Measurements from ENCODE around the gene FLYWCH1.
A peak's percentile ranks its signal among the peaks of the same experiment; 100 is the strongest.

Gene FLYWCH1

DNA sequence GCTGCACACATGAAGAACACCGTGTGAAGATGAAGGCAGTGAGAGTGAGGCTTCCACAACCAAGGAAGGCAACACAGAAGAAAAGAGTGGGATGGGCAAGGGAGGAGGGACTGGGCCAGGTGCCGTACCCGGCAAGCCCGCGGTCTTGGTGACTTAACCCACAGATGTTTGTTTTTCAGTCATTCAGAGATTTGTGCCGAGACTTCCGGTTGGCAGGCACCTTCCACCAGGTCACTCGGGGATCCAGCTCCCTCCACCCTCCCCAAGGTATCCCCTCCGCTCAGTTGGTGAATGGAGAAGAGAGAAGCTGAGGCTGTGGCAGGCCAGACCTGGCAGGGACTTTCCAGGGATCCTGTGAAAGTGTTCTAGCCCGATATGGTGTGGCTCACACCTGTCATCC, 47.5 kb downstream of the FLYWCH1 start:
- no peak for ATAC-seq (ENCODE audit: insufficient read depth, low read depth)

DNA sequence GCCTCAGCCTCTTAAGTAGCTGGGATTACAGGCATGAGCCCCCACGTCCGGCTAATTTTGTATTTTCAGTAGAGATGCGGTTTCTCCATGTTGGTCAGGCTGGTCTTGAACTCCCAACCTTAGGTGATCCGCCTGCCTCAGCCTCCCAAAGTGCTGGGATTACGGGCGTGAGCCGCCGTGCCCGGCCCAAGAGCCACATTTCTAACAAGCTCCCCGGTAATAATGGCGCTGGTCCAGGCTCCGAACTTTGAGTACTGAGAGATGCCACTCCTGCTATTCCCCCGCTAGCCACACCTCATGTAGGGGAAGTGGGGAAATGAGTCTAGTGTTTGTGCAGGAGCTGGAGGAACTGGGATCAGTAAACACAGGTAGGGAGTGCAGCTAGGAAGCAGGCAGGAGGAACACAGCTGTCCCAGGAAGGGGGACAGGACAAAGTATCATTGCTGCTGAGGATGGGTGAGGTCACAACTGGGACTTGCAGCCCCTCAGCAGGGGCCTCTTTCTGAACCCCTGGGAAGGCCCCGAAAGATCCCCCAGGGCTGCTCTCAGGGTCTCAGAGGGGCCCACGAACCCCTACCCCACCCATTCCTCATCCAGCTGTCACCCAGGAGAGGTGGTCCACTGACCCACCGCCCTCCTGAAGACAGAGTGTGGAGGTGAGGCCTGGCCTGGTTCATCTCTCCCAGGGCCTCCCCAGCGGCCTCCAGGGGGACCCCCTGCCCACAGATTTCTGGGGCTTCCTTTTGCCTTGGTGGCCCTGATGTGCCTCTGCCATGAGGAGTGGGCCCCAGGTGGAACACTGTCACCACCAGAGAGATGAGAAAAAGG, 48.7 kb downstream of the FLYWCH1 start:
- Histone ChIP-seq H3K36me3 (ENCODE audit: insufficient read depth, low read length) (no peaks in the 10 kb centered on the region), H3K4me1 (ENCODE audit: insufficient read depth, low read length) (peaks cover 15% of the 10 kb centered on the region; the same call in 1 of the 2 replicates), H3K27ac (ENCODE audit: low read length) (no peak overlapping the region), H3K79me2 (ENCODE audit: insufficient read depth, low read length) (no peaks in the 10 kb centered on the region), H3K27me3 (ENCODE audit: insufficient read depth, low read length, poor library complexity) (peaks cover 24% of the 10 kb centered on the region), H2AFZ (ENCODE audit: low read depth, low read length) (no peak overlapping the region), H3K4me3 (ENCODE audit: low read depth in 1 of 2, low read length in 2 of 2) (no peak overlapping the region), H4K20me1 (ENCODE audit: insufficient read depth, low read length) (peaks cover 11% of the 10 kb centered on the region; the same call in 1 of the 2 replicates), H3K9ac (ENCODE audit: low read depth, low read length) (no peak overlapping the region), H3K9me3 (ENCODE audit: insufficient read depth, low read length, severe bottlenecking) (no peaks in the 10 kb centered on the region), H3K4me2 (ENCODE audit: insufficient read depth, low read length) (no peak overlapping the region)
- TF ChIP-seq, protein P1, sequence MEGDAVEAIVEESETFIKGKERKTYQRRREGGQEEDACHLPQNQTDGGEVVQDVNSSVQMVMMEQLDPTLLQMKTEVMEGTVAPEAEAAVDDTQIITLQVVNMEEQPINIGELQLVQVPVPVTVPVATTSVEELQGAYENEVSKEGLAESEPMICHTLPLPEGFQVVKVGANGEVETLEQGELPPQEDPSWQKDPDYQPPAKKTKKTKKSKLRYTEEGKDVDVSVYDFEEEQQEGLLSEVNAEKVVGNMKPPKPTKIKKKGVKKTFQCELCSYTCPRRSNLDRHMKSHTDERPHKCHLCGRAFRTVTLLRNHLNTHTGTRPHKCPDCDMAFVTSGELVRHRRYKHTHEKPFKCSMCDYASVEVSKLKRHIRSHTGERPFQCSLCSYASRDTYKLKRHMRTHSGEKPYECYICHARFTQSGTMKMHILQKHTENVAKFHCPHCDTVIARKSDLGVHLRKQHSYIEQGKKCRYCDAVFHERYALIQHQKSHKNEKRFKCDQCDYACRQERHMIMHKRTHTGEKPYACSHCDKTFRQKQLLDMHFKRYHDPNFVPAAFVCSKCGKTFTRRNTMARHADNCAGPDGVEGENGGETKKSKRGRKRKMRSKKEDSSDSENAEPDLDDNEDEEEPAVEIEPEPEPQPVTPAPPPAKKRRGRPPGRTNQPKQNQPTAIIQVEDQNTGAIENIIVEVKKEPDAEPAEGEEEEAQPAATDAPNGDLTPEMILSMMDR (IDR thresholded peaks at IDR 0.05; ENCODE audit: borderline replicate concordance, extremely low read depth, low read length, poor library complexity, severe bottlenecking), result no peak
- no peak for TF ChIP-seq EZH2 (IDR thresholded peaks at IDR 0.05; ENCODE audit: borderline replicate concordance, low read depth, low read length, severe bottlenecking)
- DNase-seq (no peak), ATAC-seq (ENCODE audit: insufficient read depth, low read depth) (no peak)

More for the DNA sequence above, 47.5 kb downstream of the FLYWCH1 start:
- H3K27me3 ChIP-seq (ENCODE audit: insufficient read depth, low read length, poor library complexity), result peaks cover 17% of the 10 kb centered on the region
- DNase-seq, result no peak
- H3K36me3 ChIP-seq (ENCODE audit: insufficient read depth, low read length), result no peaks in the 10 kb centered on the region
- no peak for TF ChIP-seq EZH2 (IDR thresholded peaks at IDR 0.05; ENCODE audit: borderline replicate concordance, low read depth, low read length, severe bottlenecking)
- TF ChIP-seq, protein P1 (IDR thresholded peaks at IDR 0.05; ENCODE audit: borderline replicate concordance, extremely low read depth, low read length, poor library complexity, severe bottlenecking), result no peak
- no peaks in the 10 kb centered on the region for H3K79me2 ChIP-seq (ENCODE audit: insufficient read depth, low read length)
- peaks cover 11% of the 10 kb centered on the region for H4K20me1 ChIP-seq (ENCODE audit: insufficient read depth, low read length)
- H3K4me1 ChIP-seq (ENCODE audit: insufficient read depth, low read length), result peaks cover 9% of the 10 kb centered on the region; the same call in 1 of the 2 replicates
- H3K4me3 ChIP-seq (ENCODE audit: low read depth in 1 of 2, low read length in 2 of 2), result no peak overlapping the region
- no peak overlapping the region for H3K9ac ChIP-seq (ENCODE audit: low read depth, low read length)
- no peak overlapping the region for H3K27ac ChIP-seq (ENCODE audit: low read length)
- no peak overlapping the region for H3K4me2 ChIP-seq (ENCODE audit: insufficient read depth, low read length)
- H3K9me3 ChIP-seq (ENCODE audit: insufficient read depth, low read length, severe bottlenecking), result no peaks in the 10 kb centered on the region
- H2AFZ ChIP-seq (ENCODE audit: low read depth, low read length), result no peak overlapping the region

DNA sequence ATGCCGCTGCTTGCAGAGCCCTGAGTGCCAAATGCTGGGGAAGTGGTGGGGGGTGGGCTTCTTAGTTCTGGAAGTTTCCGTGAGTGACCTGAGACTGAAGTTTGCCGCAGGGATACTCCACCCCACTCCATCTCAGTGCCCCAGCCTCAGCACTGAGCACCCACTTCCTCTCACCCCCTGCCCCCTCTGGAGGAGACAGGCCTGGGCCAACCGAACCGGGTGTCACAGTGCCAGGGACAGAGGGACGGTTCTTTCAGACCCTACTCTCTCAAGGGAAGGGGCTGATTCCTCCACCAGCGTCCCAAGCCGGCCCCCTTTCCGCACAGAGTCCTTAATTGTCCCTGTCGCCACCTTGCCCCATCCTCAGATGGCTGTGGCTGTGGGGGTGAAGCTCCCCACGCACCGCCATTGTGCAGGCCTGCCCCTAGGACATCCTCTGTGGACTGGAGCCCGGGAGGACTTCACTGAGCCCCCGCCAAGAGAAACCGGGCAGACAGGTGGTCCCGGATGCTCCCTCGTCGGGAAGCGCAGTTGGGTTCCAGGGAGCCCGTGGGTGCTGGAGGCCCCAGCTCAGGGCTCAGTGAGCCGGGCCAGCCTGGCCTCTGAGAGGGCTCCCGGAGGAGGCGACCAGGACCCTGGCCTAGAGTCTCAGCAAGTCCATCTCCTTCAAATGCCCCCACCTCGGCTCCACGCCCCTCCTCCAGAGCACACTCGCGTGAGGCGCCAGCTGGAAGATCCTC, 50.8 kb downstream of the FLYWCH1 start:
- Histone ChIP-seq H4K20me1 (ENCODE audit: insufficient read depth, low read length) (peaks cover 11% of the 10 kb centered on the region; the same call in 1 of the 2 replicates), H3K27me3 (ENCODE audit: insufficient read depth, low read length, poor library complexity) (peaks cover 24% of the 10 kb centered on the region), H2AFZ (ENCODE audit: low read depth, low read length) (no peak overlapping the region), H3K27ac (ENCODE audit: low read length) (no peak overlapping the region), H3K36me3 (ENCODE audit: insufficient read depth, low read length) (no peaks in the 10 kb centered on the region), H3K4me3 (ENCODE audit: low read depth in 1 of 2, low read length in 2 of 2) (no peak overlapping the region), H3K9me3 (ENCODE audit: insufficient read depth, low read length, severe bottlenecking) (no peaks in the 10 kb centered on the region), H3K9ac (ENCODE audit: low read depth, low read length) (no peak overlapping the region), H3K4me1 (ENCODE audit: insufficient read depth, low read length) (peaks cover 15% of the 10 kb centered on the region; the same call in 1 of the 2 replicates), H3K79me2 (ENCODE audit: insufficient read depth, low read length) (no peaks in the 10 kb centered on the region), H3K4me2 (ENCODE audit: insufficient read depth, low read length) (no peak overlapping the region)
- DNase-seq (no peak), ATAC-seq (ENCODE audit: insufficient read depth, low read depth) (peak; percentile 5; the same call in 2 of the 3 replicates)
- TF ChIP-seq EZH2 (IDR thresholded peaks at IDR 0.05; ENCODE audit: borderline replicate concordance, low read depth, low read length, severe bottlenecking), result no peak
- TF ChIP-seq, protein P1 (IDR thresholded peaks at IDR 0.05; ENCODE audit: borderline replicate concordance, extremely low read depth, low read length, poor library complexity, severe bottlenecking), result no peak

All from DND-41 (cell line).